NAMALWA (cell line): Measurements from ENCODE around the gene ABCA13.

Source experiments
- DNase-seq: peaks from one replicate; pipeline ENCODE4 v3.0.0-alpha.2; 2015; ENCODE audit warnings: low spot score

ABCA13 gene

DNA sequence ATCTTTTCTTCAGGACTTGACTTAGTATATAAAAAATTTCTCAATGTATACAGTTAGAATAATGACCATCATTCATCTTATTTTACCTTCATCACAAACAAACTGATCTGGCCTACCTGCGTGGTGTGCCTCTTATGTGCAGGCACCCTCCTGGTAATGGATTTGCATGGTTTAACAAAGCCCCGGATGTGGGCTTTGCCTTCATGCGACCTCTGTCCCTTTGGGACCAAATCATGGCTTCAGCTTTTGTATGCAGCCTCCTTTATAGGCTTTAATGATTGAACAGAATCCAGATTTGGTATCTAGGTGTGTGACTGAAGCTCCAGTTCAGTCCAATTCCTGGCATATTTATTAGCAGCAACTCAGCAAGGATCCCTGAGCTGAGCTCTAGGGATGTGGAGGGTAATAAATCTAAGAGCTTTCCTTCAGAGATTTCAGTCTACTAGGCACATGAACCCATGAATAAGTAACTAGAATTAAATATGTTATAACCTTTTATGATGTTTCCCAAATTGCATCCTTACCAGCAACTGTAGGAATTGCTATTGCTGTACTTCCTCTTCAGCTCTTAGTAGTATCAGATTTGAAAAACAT, 256.9 kb downstream of the ABCA13 start:
- DNase-seq: no peak

DNA sequence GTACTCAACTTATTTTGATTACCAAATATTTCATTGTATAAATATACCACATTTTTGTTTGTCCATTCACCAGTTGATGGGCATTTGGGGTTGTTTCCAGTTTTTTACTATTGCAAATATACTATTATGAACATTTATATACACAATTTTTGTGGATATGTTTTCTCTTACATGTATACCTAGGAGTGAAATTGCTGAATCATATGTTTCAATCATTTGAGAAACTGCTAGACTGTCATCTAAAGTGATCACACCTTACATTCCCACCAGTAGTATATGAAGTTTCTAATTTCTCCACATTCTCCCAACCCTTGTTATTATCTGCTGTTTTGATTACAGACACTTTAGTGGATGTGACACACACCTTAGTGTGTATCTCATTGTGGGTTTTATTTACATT, 257.9 kb downstream of the ABCA13 start:
- no peak for DNase-seq

DNA sequence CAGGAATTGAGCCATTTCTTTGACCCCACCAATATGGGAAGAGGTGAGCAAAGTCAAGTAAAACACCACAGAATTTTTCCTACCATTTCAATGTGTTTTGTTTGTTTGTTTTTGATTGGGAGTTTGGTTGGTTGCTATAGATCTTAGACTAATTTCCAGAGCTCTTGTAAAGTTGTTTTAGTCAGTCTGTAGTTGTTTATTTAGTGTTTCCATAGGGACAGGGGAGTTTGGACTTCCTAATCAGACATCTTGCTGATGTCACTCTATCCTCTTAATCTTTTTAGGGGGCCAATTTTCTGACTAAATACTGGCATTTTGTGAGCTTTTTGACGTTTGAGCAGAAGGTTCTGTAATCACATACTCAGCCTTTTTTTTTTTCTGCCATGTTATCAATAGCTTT, 266.9 kb downstream of the ABCA13 start:
- no peak for DNase-seq

DNA sequence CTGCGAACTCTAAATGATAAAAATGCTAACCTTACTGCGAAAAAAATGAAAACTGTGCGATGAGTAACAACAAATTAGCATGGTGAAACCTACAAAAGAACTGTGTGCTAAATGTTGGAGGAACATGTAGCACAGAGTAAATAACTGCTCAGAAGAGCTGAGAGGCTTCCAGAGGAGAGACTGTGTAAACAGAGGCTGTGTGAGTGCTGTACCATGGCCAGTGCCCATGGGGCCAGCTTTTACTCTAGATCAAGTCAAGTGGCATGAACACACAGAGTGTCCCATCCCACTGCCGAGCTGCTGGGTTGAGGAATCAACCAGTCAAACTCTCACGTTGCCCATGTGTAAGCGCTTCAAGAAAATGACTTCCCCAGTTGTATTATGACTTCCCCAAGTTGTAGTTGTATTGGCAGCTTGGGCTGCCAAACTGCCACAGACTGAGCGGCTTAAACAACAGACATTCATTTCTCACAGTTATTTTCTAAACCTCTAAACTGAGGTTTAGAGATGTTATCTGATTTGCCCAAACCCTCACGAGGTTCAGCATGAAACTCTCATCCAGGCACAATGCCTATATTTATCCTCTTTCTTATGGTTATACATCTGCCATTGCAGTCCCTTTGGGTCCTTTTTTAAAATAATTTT, 270.7 kb downstream of the ABCA13 start:
- DNase-seq: no peak

DNA sequence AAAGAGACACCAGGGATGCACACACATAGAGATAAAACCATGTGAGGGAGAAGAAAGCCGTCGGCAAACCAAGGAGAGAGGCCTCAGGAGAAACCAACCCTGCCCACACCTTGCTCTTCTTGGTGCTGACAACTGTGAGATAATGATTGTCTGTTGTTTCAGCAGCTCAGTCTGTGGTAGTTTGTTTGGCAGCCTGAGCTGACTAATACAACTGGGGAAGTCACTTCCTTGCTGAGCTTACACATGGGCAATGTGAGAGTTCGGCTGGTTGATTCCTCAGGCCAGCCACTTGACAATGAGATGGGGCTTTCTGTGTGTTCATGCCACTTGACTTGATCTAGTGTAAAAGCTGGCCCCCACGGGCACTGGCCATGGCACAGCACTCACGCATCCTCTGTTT, 271.8 kb downstream of the ABCA13 start:
- DNase-seq: no peak

DNA sequence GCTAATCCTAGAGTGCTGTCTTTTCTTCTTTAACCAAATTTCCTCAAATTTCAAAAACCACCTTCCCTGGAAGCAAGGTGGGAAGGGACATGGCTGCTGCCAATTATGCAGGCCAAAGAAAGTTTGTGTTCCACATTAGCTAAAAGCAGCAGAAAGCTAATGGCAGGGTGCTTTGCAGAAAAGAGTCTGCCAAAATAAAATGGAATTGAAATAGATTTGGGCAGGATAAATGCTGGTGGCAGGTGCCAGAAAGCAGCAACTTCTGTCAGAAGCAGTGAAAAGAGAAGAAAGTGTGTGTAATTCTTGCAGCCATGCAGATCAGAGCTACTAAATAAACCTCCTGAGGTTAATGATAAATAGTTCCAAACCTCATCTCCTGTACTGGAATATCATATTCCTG, 275.5 kb downstream of the ABCA13 start:
- no peak for DNase-seq

DNA sequence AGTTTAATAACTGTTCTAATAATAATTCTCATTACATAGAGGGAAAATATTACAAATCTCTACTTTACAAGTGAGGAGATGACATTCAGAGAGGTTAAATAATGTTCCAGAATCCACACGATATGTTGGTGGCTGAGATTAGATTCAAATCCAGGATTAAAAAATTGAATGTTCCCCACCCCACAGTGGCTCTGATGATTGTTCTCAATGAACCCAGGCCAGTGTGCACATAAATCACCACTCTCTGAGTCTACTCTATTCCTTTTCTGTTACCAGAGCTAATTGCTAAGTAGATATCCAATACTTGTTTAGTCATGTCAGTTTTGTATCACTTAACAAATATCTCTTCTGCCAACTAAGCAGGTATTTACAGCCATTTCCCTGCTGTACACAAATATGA, 281.0 kb downstream of the ABCA13 start:
- DNase-seq: no peak

DNA sequence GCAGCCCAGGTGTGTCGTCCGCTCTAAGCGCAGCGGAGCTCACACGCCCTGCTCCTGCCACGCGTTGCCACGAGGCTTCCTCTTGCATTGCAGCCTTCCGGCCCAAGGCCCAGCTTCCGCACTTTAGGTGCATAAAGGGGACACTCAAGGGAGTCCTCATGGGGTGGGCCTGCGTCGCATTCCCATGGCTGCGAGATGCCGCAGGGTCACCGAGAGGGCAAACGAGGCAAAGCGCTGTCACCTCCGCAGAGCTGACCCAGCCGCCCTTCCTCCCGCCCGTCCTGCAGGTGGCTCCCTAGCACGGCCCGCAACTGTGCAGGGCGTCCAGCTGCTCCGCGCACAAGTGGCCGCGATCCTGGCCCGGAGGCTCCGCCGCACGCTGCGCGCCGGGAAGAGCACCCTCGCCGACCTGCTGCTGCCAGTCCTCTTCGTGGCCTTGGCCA, 283.5 kb downstream of the ABCA13 start:
- no peak for DNase-seq

DNA sequence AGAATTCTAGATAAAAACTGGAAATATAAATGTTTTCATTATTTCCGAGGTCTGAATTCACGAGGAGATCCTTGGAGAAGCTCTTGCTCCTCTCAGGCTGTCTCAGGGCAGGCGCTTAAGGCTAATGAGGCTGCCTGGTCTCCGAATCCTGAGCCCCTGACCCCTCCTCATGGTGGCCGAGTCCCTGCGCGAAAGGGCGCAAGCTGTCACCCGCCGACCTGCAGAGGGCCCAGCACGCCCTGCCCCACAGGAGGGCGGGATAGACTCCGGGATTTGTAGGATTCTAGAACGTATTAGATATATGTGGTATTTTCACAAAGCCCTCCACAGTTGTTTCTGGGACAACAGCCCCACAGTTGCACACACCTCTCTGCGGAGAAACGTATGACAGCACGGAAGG, 284.1 kb downstream of the ABCA13 start:
- no peak for DNase-seq

DNA sequence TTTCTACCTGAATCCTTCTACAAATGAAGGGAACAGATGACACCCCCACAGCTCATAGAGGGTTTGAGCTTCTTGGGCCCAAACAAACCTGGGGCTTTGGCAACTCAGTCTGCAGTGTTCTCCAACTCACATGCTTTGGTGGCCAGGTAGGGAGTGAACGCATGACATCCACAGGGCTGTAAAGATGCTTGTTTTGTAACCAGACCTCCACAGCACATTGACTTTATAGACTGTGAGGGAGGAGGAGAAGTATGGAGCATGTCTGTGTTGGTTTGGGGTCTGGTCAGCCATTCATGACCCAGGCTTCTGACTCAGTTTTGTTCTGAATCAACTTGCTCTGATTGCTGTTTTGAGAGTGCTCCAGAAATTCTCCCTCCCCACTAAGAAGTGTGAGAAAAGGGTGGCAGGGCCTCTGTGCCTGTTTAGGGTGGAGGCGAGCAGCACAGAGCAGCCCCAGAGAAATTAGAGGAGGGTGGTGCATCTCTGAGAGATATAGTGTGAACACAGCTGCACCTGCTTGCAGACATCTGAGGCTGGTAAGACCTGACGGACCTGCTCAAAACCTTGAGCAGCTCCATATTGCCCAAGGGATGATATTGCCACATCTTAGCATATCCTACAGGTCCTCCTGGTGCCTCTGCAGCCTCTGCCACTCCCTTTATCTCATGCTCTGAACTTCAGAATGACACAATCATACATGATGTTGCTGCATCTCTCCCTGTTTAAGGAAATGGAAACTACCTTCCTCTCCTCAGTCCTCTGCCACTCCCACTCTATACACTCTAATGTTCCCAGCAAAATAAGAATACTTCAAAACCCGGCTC, 287.7 kb downstream of the ABCA13 start:
- DNase-seq: no peak

DNA sequence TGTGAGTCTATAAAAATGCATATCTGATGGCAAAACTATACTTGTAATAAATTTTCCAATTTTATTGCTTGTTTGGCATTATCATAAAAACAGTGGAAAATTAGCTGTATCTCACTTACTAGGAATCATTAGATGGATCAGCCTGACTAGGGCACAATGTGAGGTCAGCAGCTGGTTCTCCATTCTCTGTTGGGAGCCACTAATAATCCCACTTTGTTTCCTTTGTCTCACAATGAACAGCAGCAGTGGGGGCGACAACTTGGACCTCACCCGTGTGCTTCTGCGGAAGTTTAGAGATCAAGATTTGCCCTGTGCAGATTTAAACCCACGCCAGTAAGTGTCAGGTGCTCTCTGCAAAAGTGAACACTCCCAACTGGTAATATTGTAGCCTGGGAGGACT, 295.5 kb downstream of the ABCA13 start:
- DNase-seq: no peak

DNA sequence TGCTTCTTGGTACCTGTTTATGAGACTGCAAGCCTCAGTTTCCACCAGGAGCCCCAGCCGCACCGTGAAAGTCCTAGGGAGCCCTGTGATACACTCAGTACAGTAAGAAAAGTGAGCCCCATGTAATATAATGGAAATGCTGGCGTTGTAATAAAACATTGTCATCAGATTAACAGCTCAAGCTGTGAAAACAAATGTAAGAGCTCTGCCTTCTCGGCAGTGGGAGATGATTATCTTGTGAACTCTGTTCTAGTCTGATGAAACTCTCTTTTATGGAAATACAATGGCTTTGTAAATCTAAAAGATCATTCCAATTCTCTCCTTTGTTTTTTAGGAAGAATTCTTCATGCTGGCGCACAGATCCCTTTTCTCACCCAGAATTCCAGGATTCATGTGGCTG, 299.9 kb downstream of the ABCA13 start:
- no peak for DNase-seq

DNA sequence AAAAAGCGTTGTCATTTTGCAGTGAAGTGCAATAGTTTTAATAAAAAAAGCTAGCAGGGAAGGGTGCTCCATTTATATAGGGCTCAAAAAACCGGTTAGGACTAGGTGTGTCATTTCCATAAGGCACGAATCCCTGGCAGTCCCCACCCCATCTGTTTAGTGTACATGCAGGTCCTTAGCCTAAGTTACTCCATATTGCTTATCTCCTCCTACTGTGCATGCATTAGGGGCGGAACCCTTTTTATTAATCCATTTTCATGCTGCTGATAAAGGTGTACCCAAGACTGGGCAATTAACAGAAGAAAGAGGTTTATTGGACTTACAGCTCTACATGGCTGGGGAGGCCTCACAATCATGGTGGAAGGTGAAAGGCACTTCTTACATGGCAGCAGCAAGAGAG, 301.4 kb downstream of the ABCA13 start:
- DNase-seq: no peak

DNA sequence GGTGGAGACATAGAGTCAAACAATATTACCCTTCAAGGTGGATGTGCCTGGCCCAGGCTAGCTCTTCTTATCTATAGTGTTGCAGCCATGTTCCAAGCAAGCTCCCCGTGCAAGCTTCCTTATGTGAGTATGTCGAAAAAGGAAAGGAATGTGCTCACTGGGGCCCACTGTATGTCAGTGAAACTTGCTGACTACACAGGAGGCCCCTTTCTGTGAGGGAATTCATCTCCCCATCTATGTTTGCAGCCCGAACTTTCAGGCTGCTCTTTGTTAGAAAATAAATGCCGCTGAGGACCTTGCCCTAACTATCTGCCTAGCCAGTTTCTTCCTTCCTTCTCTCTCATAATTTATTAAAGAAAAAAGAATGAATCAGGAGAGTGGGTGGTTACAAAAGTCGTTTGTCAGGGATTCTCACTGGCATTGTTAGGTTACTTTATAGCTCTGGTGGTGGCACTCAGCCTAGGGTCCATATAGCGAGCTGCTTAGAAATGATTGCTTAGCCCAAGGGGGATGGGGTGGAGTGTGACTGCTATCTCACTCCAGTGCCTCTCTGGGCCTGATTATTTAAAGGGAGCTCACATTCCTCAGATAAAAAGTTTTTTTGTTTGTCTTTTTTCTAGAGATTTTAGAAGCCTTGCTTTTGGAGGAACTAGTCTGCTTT, 302.1 kb downstream of the ABCA13 start:
- DNase-seq: no peak

DNA sequence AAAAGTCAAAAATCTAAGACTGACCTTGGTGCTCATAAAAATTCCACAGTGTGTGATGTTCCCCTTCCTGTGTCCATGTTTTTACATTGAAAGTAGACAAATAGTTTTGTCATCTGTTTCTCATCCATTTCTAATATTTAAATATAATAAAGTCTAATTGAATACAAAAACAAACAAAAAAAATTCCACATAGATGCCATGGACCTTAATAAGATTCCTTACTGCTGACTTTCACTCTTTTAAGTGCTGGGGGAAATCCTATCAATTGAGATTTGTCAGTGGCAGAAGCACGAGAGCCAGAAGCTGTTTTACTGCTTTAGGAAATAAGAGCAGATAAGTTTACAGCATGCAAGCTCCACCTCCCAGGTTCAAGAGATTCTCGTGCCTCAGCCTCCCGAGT, 310.0 kb downstream of the ABCA13 start:
- DNase-seq: no peak

DNA sequence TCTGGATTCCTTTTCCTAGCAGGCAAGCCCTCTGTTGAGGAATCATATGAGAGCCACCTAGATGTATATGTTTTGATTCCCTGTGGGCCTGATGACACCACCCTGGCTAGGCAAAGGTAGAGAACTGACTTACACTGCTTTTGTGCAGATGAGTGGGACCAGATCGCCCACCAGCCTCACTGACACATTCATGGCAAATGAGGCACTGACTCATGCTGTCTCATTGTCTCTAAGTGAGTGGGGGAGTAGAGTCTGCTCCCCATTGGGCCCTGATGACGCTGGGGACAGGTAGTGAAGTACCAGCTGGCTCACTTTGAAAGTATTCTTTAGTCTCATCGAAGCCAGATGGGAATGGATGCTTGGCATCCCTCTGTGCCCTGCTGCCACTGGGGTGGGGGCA, 326.3 kb downstream of the ABCA13 start:
- no peak for DNase-seq

DNA sequence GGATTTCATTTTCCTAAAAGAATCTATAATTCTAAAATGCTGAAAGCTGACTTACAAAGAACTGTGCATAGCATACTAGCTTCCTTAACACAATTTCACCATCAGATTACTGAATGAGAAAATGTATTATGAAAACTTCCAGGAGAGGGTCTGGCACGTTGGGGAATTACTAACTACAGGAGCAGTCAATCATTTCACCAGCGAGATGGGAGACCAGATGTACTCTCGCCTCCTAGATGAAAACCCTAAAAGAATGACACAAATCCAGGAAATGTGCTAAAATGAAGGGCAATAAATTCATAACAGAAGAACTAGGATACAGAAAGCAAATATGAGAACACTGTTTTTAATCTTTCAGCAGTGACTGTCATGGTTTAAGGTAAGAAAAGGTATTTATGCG, 330.8 kb downstream of the ABCA13 start:
- DNase-seq: no peak

DNA sequence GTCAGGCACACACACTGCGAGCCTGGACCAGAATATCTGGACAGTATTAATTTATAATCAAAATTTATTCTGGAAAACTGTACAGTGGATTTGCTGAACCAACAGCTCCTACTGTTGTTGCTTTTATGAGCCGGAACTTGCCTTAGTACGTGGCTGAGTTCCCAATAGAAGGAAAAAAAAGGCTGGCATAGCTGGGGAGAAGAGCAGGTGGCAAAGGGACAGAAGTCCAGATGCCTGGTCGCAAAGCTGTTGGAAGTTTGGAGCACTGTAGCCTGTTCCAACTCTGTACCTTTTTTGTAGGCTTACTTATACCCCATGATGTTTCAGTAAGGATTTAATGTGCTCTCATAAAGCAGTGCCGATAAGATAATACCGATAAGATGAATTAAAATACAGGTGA, 333.8 kb downstream of the ABCA13 start:
- DNase-seq: no peak

DNA sequence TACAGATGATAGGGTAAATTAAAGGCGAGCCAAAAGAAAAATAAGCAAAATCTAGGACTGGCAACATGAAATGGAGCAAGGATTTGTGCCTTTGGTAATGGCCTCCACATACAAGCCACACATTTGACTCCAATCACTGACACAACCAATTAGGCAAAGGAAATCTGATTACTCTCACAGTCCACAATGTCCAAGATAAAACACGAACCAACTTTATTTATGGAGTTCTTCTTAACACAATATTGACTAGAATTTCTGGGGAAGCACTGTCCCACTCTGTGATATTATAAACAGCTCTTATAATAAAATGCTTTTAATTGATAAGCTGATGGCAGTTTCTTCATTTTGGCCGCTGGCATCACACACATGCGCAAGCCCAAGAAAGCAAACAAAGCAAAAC, 334.2 kb downstream of the ABCA13 start:
- no peak for DNase-seq

DNA sequence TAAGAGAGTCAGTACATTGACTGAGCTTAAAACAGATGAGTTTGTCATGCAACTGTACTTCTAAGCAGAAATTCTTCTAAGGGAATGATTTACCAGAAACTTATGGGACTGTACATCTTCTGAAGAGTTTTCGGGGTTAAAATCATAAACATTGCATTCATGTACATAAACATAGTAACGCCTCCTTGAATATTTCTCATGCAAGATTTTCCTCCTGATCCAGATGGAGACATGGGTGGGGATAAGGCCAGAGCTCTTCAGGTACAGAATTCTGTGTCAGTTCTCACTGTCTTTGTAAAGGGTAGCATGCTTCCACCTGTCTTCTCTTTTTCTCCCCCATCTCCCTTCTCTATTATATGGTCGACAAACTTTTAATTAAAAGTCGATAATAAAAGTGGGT, 335.3 kb downstream of the ABCA13 start:
- DNase-seq: no peak

DNA sequence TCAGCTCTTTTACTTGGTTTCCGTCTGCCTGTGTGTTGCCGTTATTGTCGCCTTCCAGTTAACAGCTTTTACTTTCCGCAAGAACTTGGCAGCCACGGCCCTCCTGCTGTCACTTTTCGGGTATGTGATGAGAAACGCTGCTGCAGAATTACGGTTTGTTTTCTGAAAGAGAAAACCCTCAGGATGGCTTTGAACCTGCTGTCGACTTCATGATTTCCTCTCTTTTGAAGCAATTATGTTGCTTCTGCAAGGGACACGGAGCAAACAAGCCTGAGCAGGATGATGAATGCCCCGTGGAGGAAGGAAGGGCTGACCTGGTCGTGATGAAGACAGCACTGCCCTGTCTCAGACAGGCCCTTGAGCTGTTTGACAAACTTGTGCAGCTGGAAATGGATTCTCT, 339.8 kb downstream of the ABCA13 start:
- no peak for DNase-seq

DNA sequence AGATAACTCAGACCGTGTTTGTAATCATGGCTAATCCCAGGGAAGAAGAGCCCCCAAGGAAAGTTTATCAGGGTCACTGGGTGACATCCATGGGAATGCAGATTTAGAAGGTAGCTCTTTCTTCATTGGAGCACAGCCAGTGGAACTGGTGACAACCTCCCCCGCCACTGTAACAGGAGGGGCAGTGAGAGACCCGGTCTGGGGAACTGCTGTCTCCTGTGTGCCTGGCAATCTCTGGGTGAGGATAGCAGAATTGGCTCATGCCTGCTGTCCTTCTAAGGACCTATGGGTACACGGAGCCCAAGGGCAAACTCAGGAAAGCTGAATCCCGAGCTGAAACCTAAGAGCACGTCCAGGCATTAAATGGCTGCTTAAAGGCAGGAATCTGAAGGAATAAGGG, 341.6 kb downstream of the ABCA13 start:
- DNase-seq: no peak

DNA sequence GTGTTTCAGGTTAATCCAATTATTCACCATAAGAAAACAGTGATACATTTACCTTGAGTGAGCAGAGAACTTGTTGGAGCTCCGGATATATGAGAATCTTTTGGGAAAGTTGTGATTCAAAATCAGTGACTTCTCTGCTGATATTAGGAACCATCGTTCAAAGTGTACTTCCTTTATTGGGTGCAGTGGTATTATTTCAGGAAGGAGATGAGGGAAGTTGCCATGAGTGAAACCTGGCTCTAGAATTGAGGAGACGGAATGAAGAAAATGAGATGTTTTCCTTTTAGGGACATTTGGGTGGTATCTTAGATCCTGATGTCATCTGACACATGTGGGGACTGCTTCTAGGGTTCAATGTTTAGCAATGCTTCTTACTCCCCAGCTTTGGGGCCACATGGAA, 343.9 kb downstream of the ABCA13 start:
- no peak for DNase-seq
